Type B pancreatic cell (in vitro differentiated cells): Measurements from ENCODE around the gene SDF2L1. TPM values are rescaled to one million over a fixed set of nuclear protein-coding genes. Genes with fewer than 3 reads are reported as not detected.
"Not testable (repeated sequence)": the region's sequence is repeated elsewhere in the genome, so short reads cannot be mapped to it uniquely, and the experiment has no call there.

Experiments used
- DNase-seq: peaks from one replicate; pipeline ENCODE4 v3.0.0; 2021; ENCODE audit warnings: mixed read lengths; ENCODE audit not compliant: unreplicated experiment; ENCODE audit errors: extremely low spot score
- H3K27ac Mint-ChIP-seq: 2 replicates; pipeline ENCODE4 v1.8.0; 2021; ENCODE audit warnings: mild to moderate bottlenecking, mixed read lengths
- H3K27me3 Mint-ChIP-seq: 2 replicates; pipeline ENCODE4 v1.8.0; 2021; ENCODE audit warnings: mixed read lengths
- H3K36me3 Mint-ChIP-seq: 2 replicates; pipeline ENCODE4 v1.8.0; 2021; ENCODE audit warnings: mixed read lengths
- H3K4me1 Mint-ChIP-seq: one replicate; pipeline ENCODE4 v1.8.0; 2021; ENCODE audit warnings: mixed read lengths; ENCODE audit not compliant: unreplicated experiment
- H3K4me3 Mint-ChIP-seq: 2 replicates; pipeline ENCODE4 v1.8.0; 2021; ENCODE audit warnings: mild to moderate bottlenecking, mixed read lengths
- H3K9me3 Mint-ChIP-seq: 2 replicates; pipeline ENCODE4 v1.8.0; 2021; ENCODE audit warnings: mixed read lengths
- long read RNA-seq: library from polyadenylated mRNA; unstranded; transcript quantifications from one replicate; pipeline ENCODE4 v2.0.0, GENCODE V29; 2020
- total RNA-seq: library from RNA; stranded (reverse); gene quantifications from 2 replicates; pipeline ENCODE4 v1.2.1, GENCODE V29; 2021; ENCODE audit warnings: low replicate concordance
- TF ChIP-seq, protein P1 (sequence below): fragments of 200-600 bp; sonication (generic); conservative IDR thresholded peaks from 2 replicates; pipeline ENCODE4 v1.5.0; 2021; ENCODE audit warnings: antibody characterized with exemption, mild to moderate bottlenecking

The SDF2L1 gene
- 56.3 and 56.5 TPM in 2 replicates for total RNA-seq
- long read RNA-seq, transcript SDF2L1-201 (3 exons, 865 nt) = major isoform, 8 of 9 reads
- long read RNA-seq, partial matches to known transcripts = 0 of 9 reads
- long read RNA-seq, other reads (novel, unspliced or antisense) = 0 of 9 reads

- H3K27me3 Mint-ChIP-seq = no peaks in the 10 kb centered on the region
These were observed at the start of gene SDF2L1 for GRCh38 chr22:21641789-21642583. Gene SDF2L1 (plus strand): TSS chr22:21642302. CDS start chr22:21642337, 35 bp downstream.

DNA sequence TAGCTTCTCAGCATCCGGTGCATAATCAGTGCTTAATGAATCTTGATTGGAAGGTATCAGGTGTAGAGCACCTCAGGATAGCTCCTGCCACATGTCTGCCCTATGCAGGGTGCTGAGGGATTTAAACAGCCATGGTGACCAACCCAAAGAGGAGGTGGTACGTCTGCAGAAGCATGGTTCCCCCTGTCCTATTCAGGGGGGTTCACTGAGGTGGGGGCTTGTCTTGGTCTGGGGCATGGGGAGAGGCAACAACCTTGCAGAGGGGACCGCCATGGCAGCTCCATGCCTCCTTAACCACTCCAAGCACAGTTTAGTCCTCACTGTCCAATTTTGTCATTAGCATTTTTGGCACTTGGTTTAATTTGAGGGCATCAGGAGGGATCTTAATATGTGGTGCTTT is 49.7 kb upstream of the SDF2L1 start:
- Mint-ChIP-seq H3K4me3 (no peak overlapping the region), H3K27me3 (no peaks in the 10 kb centered on the region), H3K27ac (no peak overlapping the region), H3K9me3 (no peaks in the 10 kb centered on the region), H3K36me3 (peaks cover 29% of the 10 kb centered on the region), H3K4me1 (peaks cover 14% of the 10 kb centered on the region)
- TF ChIP-seq, protein P1, sequence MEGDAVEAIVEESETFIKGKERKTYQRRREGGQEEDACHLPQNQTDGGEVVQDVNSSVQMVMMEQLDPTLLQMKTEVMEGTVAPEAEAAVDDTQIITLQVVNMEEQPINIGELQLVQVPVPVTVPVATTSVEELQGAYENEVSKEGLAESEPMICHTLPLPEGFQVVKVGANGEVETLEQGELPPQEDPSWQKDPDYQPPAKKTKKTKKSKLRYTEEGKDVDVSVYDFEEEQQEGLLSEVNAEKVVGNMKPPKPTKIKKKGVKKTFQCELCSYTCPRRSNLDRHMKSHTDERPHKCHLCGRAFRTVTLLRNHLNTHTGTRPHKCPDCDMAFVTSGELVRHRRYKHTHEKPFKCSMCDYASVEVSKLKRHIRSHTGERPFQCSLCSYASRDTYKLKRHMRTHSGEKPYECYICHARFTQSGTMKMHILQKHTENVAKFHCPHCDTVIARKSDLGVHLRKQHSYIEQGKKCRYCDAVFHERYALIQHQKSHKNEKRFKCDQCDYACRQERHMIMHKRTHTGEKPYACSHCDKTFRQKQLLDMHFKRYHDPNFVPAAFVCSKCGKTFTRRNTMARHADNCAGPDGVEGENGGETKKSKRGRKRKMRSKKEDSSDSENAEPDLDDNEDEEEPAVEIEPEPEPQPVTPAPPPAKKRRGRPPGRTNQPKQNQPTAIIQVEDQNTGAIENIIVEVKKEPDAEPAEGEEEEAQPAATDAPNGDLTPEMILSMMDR = no peak
- no peak for DNase-seq

More at GRCh38 chr22:21641789-21642583, at the start of gene SDF2L1:
- Mint-ChIP-seq H3K4me3 (peak within 1 kb of the TSS; percentile 90), H3K4me1 (peaks cover 26% of the 10 kb centered on the region), H3K36me3 (peaks cover 16% of the 10 kb centered on the region), H3K9me3 (no peaks in the 10 kb centered on the region), H3K27ac (peak within 1 kb of the TSS; percentile 86)
- TF ChIP-seq, protein P1 = peak; percentile 29
- DNase-seq = peak; percentile 98

GRCh38 chr22:21593406-21594232 is 48.5 kb upstream of the SDF2L1 start:
- Mint-ChIP-seq H3K4me1 (peaks cover 7% of the 10 kb centered on the region), H3K27me3 (no peaks in the 10 kb centered on the region), H3K4me3 (no peak overlapping the region), H3K27ac (no peak overlapping the region), H3K9me3 (no peaks in the 10 kb centered on the region), H3K36me3 (peaks cover 26% of the 10 kb centered on the region)
- TF ChIP-seq, protein P1 = peak; percentile 63
- DNase-seq = no peak

DNA sequence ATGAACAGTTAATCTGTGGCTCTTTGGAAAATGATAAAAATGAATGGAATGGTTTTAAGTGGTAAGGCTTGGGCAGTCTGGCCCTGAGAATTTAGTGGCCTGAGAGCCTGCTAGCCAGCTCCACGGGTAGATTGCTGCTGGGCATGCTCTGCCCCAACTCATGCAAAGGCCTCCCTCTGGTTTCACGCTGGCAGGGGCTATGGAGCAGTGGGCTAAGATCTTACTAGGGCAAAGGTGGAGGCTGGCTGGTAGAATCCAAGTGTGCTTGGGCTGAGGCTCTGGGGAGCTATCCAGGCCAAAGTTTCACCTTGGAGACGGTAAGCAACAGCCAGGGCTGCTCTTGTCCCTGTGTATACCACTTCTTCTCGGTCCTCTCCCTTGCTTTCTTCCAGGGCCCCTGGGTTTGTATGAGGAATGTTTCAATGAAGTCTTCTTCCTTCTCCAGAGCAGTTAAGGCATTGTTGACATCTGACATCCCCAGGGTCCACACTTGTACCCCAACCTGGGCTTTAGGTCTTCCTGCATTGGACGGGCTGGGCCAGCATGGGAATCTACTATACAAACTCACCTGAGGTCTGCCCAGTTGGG is 47.1 kb upstream of the SDF2L1 start:
- DNase-seq = no peak
- no peak overlapping the region for H3K27ac Mint-ChIP-seq
- H3K27me3 Mint-ChIP-seq = no peaks in the 10 kb centered on the region

DNA sequence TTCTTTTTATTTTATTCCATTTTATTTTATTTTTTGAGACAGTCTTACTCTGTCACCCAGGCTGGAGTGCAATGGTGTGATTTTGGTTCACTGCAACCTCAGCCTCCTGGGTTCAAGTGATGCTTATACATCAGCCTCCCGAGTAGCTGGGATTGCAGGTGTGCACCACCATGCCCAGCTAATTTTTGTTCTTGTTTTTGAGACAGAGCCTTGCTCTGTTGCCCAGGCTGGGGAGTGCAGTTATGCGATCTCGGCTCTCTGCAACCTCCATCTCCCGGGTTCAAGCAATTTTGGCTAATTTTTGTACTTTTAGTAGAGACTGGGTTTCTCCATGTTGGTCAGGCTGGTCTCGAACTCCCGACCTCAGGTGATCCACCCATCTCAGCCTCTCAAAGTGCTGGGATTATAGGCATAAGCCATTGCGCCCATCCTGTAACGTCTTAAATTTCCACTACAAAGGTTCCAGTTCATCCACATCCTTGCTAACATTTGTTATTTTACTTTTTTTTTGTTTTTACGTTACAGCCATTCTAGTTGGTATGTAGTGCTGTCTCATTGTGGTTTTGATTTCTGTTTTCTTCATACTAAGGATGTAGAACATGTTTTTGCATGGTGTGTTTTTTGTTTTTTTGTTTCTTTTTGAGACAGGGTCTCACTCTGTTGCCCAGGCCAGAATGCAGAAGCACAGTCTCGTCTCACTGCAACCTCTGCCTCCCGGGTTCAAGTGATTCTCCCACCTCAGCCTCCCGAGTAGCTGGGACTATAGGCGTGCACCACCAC is 45.6 kb upstream of the SDF2L1 start:
- not testable (repeated sequence) for H3K27ac Mint-ChIP-seq, H3K4me1 Mint-ChIP-seq, H3K27me3 Mint-ChIP-seq, H3K4me3 Mint-ChIP-seq, H3K9me3 Mint-ChIP-seq, DNase-seq
- H3K36me3 Mint-ChIP-seq = peaks cover 34% of the 10 kb centered on the region

More for the DNA sequence above, 47.1 kb upstream of the SDF2L1 start:
- Mint-ChIP-seq H3K9me3 (no peaks in the 10 kb centered on the region), H3K36me3 (peaks cover 34% of the 10 kb centered on the region), H3K4me1 (peaks cover 7% of the 10 kb centered on the region), H3K4me3 (no peak overlapping the region)
- TF ChIP-seq, protein P1 = no peak
